ENCODE results near the gene PNMA8A.

DNA sequence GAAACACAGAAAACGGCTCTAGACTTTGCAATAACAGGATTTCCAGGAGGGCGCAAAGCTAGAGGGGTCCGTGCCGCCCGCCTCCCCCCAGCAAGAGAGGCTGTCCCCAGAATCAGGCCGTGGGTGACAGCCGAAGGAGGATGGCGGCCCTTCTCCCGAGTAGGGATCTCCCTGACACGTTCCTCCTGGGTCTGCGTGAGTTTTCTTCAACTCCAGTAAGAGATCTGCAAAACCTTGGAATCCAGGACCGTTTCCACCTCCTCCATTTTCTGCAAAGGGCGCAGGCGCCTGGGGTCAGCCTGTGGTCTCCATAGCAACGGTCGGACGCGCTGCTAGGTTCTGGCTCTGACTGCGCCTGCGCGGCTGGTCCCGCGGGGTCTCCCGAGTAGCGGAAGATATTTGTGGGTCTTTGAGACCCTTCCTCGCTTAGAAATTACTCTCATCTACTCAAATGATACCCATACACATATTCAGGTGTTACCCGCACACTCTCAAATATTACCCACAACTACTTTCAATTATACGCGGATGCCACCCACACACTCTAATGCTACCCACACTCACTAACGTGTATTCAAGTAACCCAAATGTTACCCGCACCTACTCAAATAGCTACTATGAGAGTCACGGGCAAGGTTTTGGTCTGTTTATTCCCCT is 44.7 kb downstream of the PNMA8A start:
- TF ChIP-seq, protein P1, sequence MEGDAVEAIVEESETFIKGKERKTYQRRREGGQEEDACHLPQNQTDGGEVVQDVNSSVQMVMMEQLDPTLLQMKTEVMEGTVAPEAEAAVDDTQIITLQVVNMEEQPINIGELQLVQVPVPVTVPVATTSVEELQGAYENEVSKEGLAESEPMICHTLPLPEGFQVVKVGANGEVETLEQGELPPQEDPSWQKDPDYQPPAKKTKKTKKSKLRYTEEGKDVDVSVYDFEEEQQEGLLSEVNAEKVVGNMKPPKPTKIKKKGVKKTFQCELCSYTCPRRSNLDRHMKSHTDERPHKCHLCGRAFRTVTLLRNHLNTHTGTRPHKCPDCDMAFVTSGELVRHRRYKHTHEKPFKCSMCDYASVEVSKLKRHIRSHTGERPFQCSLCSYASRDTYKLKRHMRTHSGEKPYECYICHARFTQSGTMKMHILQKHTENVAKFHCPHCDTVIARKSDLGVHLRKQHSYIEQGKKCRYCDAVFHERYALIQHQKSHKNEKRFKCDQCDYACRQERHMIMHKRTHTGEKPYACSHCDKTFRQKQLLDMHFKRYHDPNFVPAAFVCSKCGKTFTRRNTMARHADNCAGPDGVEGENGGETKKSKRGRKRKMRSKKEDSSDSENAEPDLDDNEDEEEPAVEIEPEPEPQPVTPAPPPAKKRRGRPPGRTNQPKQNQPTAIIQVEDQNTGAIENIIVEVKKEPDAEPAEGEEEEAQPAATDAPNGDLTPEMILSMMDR (IDR thresholded peaks at IDR 0.05; ENCODE audit: insufficient read depth, low read length) = no peak
- TF ChIP-seq, protein P2, sequence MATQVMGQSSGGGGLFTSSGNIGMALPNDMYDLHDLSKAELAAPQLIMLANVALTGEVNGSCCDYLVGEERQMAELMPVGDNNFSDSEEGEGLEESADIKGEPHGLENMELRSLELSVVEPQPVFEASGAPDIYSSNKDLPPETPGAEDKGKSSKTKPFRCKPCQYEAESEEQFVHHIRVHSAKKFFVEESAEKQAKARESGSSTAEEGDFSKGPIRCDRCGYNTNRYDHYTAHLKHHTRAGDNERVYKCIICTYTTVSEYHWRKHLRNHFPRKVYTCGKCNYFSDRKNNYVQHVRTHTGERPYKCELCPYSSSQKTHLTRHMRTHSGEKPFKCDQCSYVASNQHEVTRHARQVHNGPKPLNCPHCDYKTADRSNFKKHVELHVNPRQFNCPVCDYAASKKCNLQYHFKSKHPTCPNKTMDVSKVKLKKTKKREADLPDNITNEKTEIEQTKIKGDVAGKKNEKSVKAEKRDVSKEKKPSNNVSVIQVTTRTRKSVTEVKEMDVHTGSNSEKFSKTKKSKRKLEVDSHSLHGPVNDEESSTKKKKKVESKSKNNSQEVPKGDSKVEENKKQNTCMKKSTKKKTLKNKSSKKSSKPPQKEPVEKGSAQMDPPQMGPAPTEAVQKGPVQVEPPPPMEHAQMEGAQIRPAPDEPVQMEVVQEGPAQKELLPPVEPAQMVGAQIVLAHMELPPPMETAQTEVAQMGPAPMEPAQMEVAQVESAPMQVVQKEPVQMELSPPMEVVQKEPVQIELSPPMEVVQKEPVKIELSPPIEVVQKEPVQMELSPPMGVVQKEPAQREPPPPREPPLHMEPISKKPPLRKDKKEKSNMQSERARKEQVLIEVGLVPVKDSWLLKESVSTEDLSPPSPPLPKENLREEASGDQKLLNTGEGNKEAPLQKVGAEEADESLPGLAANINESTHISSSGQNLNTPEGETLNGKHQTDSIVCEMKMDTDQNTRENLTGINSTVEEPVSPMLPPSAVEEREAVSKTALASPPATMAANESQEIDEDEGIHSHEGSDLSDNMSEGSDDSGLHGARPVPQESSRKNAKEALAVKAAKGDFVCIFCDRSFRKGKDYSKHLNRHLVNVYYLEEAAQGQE (IDR thresholded peaks at IDR 0.05; ENCODE audit: insufficient replicate concordance, low read depth) = no peak

All from HL-60 (cell line).